Activated T-helper 2 cell treated with anti-CD3 and anti-CD28 coated beads, Interferon-gamma antibody, Interleukin-2, Interleukin-4, amounts not matched to agents 10 μg/mL and 5 μg/mL and 100 μg/mL, durations not matched to agents 14 hours and 24 hours and 36 hours (primary cell): ENCODE measurements around the gene KCNG1. TPM values are rescaled to one million over a fixed set of nuclear protein-coding genes. Genes with fewer than 3 reads are reported as not detected.

Experiments used
- DNase-seq: peaks from one replicate; pipeline ENCODE4 v3.0.0; 2021; ENCODE audit warnings: low spot score
- H3K27ac Mint-ChIP-seq: one replicate; pipeline ENCODE4 v1.8.0; 2021; ENCODE audit warnings: mixed read lengths
- H3K27me3 Mint-ChIP-seq: one replicate; pipeline ENCODE4 v1.8.0; 2021; ENCODE audit warnings: low read depth, mixed read lengths
- H3K36me3 Mint-ChIP-seq: one replicate; pipeline ENCODE4 v1.8.0; 2021; ENCODE audit warnings: low read depth, mixed read lengths
- H3K4me1 Mint-ChIP-seq: one replicate; pipeline ENCODE4 v1.8.0; 2021; ENCODE audit warnings: low read depth, mixed read lengths
- H3K4me3 Mint-ChIP-seq: one replicate; pipeline ENCODE4 v1.8.0; 2021; ENCODE audit warnings: low read depth, mild to moderate bottlenecking, moderate library complexity, mixed read lengths
- H3K9me3 Mint-ChIP-seq: one replicate; pipeline ENCODE4 v1.8.0; 2021; ENCODE audit warnings: mixed read lengths
- intact Hi-C: fragments of 100-400 bp; cut with micrococcal nuclease; formaldehyde crosslinking; loops from one replicate; pipeline ENCODE4 v1.15.1; 2023
- total RNA-seq: library from RNA; stranded (reverse); gene quantifications from 2 replicates; pipeline ENCODE4 v1.2.3, GENCODE V29; 2022

KCNG1 gene
- total RNA-seq, 1 donor from 2014 or later: 2.2 TPM

GRCh38 chr20:50968289-50968688 lies 54.6 kb downstream of the KCNG1 start:
- H3K9me3 Mint-ChIP-seq: no peaks in the 10 kb centered on the region
- DNase-seq: no peak
- H3K4me3 Mint-ChIP-seq: no peak overlapping the region
- intact Hi-C loops: no loop called here
- peaks cover 7% of the 10 kb centered on the region for H3K27me3 Mint-ChIP-seq
- H3K36me3 Mint-ChIP-seq: no peaks in the 10 kb centered on the region
- no peak overlapping the region for H3K27ac Mint-ChIP-seq
- H3K4me1 Mint-ChIP-seq: no peaks in the 10 kb centered on the region

- H3K4me3 Mint-ChIP-seq: no peak overlapping the region
- no peaks in the 10 kb centered on the region for H3K36me3 Mint-ChIP-seq
- no peak overlapping the region for H3K27ac Mint-ChIP-seq
- intact Hi-C loops: no loop called here
- no peak for DNase-seq
- no peaks in the 10 kb centered on the region for H3K9me3 Mint-ChIP-seq
- H3K4me1 Mint-ChIP-seq: no peaks in the 10 kb centered on the region
- H3K27me3 Mint-ChIP-seq: peaks cover 5% of the 10 kb centered on the region
Observed at GRCh38 chr20:50967586-50967985, 55.3 kb downstream of the KCNG1 start.

- Mint-ChIP-seq H3K36me3 (peaks cover 41% of the 10 kb centered on the region), H3K27ac (peak overlapping the region; percentile 96), H3K4me3 (peak overlapping the region; percentile 97), H3K9me3 (no peaks in the 10 kb centered on the region), H3K27me3 (no peaks in the 10 kb centered on the region), H3K4me1 (peaks cover 29% of the 10 kb centered on the region)
- intact Hi-C loops: no loop called here
- DNase-seq: no peak
Observed at GRCh38 chr20:50959543-50960126, 63.3 kb downstream of the KCNG1 start.

- H3K27ac Mint-ChIP-seq: peak within 1 kb of the TSS; percentile 96
- peaks cover 29% of the 10 kb centered on the region for H3K4me1 Mint-ChIP-seq
- no peaks in the 10 kb centered on the region for H3K27me3 Mint-ChIP-seq
- intact Hi-C loops: loop anchor here (1.0 kb wide), 1 partner anchor 30 kb away; no protein-coding TSS in a partner anchor
- no peaks in the 10 kb centered on the region for H3K9me3 Mint-ChIP-seq
- H3K36me3 Mint-ChIP-seq: peaks cover 47% of the 10 kb centered on the region
- peak within 1 kb of the TSS; percentile 97 for H3K4me3 Mint-ChIP-seq
- peak; percentile 79 for DNase-seq
Observed at GRCh38 chr20:50958615-50959542, 64.0 kb downstream of the KCNG1 start, which contains the start of gene MOCS3. Gene MOCS3 (plus strand): TSS chr20:50958818. CDS start chr20:50958843, 25 bp downstream.

- Mint-ChIP-seq H3K9me3 (no peaks in the 10 kb centered on the region), H3K4me3 (peak within 1 kb of the TSS; percentile 97), H3K4me1 (peaks cover 33% of the 10 kb centered on the region), H3K27me3 (no peaks in the 10 kb centered on the region), H3K36me3 (peaks cover 54% of the 10 kb centered on the region), H3K27ac (peak within 1 kb of the TSS; percentile 96)
- DNase-seq: peak; percentile 84
- intact Hi-C loops: loop anchor here (1.0 kb wide), 1 partner anchor 29 kb away; no protein-coding TSS in a partner anchor
Observed at GRCh38 chr20:50957798-50958614, 64.9 kb downstream of the KCNG1 start, which contains the start of gene DPM1. Gene DPM1 (minus strand): TSS chr20:50958532. CDS start chr20:50958523, 9 bp downstream.

GRCh38 chr20:50957276-50957675 lies 65.6 kb downstream of the KCNG1 start:
- Mint-ChIP-seq H3K9me3 (no peaks in the 10 kb centered on the region), H3K27me3 (no peaks in the 10 kb centered on the region), H3K4me3 (peak overlapping the region; percentile 97), H3K4me1 (peaks cover 33% of the 10 kb centered on the region), H3K36me3 (peaks cover 58% of the 10 kb centered on the region), H3K27ac (peak overlapping the region; percentile 96)
- no peak for DNase-seq
- intact Hi-C loops: no loop called here

- intact Hi-C loops: no loop called here
- Mint-ChIP-seq H3K4me1 (peaks cover 24% of the 10 kb centered on the region), H3K27ac (no peak overlapping the region), H3K9me3 (no peaks in the 10 kb centered on the region), H3K4me3 (no peak overlapping the region), H3K36me3 (peaks cover 70% of the 10 kb centered on the region), H3K27me3 (no peaks in the 10 kb centered on the region)
- DNase-seq: no peak
Observed at GRCh38 chr20:50953821-50954220, 69.1 kb downstream of the KCNG1 start.

Other genes starting within 250 kb of the KCNG1 start
- 7.4 and 8.7 TPM in 2 replicates for gene BCAS4, start 228.0 kb downstream of the KCNG1 start, total RNA-seq
- gene ADNP, start 91.7 kb downstream of the KCNG1 start, total RNA-seq: 64.6 and 64.7 TPM in 2 replicates
- 59.6 and 60.0 TPM in 2 replicates for gene DPM1, start 64.6 kb downstream of the KCNG1 start, total RNA-seq
- gene MOCS3, start 64.3 kb downstream of the KCNG1 start, total RNA-seq: 4.7 and 4.9 TPM in 2 replicates